NCI-H2196 treated with DMSO at 0.1 percent for 48 hours (cell line): ENCODE measurements around the gene FLCN.
"Not testable (repeated sequence)": the region's sequence is repeated elsewhere in the genome, so short reads cannot be mapped to it uniquely, and the experiment has no call there.

Source experiments
- DNase-seq: peaks from one replicate; lab custom pipeline; 2025; ENCODE audit not compliant: unreplicated experiment; lab: John Stamatoyannopoulos, UW

The FLCN gene, protein sequence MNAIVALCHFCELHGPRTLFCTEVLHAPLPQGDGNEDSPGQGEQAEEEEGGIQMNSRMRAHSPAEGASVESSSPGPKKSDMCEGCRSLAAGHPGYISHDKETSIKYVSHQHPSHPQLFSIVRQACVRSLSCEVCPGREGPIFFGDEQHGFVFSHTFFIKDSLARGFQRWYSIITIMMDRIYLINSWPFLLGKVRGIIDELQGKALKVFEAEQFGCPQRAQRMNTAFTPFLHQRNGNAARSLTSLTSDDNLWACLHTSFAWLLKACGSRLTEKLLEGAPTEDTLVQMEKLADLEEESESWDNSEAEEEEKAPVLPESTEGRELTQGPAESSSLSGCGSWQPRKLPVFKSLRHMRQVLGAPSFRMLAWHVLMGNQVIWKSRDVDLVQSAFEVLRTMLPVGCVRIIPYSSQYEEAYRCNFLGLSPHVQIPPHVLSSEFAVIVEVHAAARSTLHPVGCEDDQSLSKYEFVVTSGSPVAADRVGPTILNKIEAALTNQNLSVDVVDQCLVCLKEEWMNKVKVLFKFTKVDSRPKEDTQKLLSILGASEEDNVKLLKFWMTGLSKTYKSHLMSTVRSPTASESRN

DNA sequence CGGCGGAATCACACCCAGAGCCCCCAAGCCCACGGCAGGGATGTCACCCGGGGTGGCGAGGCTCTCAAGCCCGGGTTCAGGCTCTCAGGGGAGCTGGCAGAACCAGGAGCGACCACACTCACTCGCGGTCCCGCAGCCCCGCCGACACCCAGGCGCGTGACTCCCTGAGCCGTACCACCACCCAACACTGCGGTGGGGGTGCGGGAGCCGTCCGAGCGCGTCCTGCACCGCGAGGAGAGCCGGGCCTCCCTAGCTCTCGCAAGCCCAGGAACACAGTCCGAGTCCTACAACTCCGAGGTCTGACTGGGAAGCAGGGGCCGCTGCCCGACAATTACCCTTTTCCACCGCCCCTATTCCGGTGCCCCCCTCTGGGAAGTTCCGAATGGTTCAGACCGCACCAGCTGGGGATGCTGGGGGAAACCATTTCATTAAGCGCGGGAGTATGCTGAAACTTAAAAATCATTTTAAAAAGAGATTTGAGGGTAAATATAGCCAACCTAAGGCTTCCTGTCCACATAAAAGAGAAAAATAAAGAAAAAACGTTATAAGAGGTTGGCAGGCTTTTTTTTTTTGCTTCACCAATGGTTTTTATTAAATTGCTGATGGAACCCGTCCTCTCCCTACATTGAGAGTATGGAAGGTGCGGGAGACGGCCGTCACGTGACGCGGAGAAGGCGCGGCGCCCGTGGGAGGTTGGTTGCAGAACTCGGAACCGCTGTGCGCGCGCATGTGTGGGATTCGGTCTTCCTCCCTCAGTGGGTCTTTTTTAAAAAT is at the start of gene FLCN:
Gene FLCN, minus strand, starts transcription at position 143 of the 774 bp plus-strand sequence. CDS start 9,031 bp downstream, outside the sequence.
- peak; percentile 42 for DNase-seq

- no peak for DNase-seq
Measured at GRCh38 chr17:17285951-17286350, 49.0 kb upstream of the FLCN start.

GRCh38 chr17:17280613-17281549 is 43.9 kb upstream of the FLCN start, which contains the start of gene COPS3:
TSS of gene COPS3 (minus strand) at chr17:17281246. CDS start at chr17:17281186, 60 bp downstream.
- DNase-seq: peak; percentile 71

- no peak for DNase-seq
Measured at GRCh38 chr17:17279316-17279715, 42.3 kb upstream of the FLCN start.

- not testable (repeated sequence) for DNase-seq
Measured at GRCh38 chr17:17277431-17277830, 40.5 kb upstream of the FLCN start.

DNA sequence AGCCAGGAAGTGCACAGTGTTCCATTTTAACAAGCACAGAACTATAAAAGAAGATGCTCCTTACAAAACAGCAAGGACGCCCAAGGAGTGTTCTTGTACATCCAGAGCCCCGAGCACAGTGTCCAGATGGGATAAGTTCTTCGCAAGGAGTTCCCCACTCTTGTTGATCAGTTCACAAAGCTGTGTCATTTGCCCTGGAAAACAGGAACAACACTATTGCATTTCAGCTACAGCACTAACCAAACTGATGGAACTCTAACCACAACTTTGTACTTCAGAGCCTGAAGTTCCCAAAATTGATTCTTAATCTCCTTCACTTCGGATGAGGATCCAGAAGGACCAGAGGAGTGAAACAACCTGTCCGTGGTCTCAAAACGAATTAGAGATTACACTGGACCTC is 39.0 kb upstream of the FLCN start:
- DNase-seq: no peak

- no peak for DNase-seq
Measured at GRCh38 chr17:17269926-17270773, 33.2 kb upstream of the FLCN start.

- peak; percentile 10 for DNase-seq
Measured at GRCh38 chr17:17264430-17264829, 27.5 kb upstream of the FLCN start.

DNA sequence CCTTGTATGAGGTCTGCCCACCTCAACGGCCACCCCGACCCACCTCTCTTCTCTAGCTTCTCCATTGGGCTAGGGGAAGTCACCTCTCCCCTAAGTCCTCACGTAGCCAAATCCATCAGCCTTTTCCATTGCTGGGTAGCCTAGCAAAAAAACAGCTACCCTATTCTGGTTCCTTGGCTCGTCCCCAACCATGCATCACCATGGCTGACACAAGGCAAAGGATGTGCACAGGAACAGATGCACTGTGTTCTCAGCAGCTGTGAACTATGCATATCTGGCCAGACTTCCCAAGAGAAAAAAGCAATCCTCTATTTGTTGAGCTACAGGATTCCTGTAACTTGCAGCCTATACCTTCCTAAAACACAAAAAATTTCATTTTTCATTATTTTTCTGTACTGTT is 22.0 kb upstream of the FLCN start:
- no peak for DNase-seq

DNA sequence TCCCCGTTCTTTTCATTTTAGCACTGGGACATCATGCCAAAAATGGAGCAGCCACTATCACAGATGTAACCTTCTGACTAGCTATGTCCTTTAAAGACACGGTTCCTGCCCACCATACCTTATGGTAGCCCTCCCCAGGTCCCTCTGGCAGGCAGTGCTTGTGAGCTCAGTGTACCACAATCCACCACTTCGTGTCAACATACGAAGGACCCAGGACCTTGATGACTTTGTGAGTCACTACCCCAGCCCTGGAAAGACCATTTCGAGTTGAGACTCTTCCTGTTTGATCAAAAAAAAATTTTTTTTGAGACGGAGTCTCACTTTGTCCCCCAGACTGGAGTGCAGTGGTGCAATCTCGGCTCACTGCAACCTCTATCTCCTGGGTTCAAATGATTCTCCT is 21.0 kb upstream of the FLCN start:
- no peak for DNase-seq

- no peak for DNase-seq
Measured at GRCh38 chr17:17256316-17256715, 19.3 kb upstream of the FLCN start.

DNA sequence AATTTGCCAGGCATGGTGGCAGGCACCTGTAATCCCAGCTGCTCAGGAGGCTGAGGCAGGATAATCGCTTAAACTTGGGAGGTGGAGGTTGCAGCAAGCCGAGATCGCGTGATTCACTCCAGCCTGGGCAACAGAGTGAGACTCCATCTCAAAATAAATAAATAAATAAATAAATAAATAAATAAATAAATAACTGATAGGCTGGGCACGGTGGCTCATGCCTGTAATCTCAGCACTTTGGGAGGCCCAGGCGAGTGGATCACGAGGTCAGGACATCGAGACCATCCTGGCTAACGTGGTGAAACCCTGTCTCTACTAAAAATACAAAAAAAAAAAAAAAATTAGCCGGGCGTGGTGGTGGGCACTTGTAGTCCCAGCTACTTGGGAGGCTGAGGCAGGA is 18.7 kb upstream of the FLCN start:
- DNase-seq: not testable (repeated sequence)

DNA sequence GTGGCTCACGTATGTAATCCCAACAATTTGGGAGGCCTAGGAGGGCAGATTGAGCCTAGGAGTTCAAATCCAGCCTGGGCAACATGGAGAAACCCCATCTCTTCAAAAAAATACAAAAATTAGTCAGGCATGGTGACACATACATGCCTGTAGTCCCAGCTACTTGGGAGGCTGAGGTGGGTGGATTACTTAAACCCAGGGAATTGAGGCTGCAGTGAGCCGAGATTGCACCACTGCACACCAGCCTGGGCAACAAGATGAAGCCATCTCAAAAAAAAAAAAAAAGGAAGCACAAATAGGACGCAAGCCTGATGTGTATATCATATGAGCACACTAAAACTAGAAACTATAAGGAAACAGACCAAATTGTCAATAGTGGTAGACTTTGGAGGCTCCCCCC is 17.1 kb upstream of the FLCN start:
- no peak for DNase-seq

DNA sequence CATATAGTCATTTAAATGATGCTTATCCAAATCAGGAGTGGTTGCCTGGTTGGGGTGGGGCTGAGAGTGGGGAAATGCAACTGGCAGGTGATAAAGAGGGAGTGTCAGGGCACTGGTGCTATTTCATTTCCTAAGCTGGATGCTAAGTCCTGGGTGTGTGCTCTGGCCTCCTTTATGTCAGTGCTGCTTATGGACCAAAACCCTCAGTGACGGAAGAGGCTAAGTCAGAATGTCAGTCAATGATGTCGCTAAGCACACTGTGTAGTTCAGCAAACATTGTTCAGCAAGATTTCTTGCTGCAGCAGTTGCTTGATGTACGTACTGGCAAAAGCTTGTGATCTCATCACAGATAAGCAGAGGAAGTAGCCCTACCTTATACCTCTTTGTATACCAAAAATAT is 16.4 kb upstream of the FLCN start:
- no peak for DNase-seq

DNA sequence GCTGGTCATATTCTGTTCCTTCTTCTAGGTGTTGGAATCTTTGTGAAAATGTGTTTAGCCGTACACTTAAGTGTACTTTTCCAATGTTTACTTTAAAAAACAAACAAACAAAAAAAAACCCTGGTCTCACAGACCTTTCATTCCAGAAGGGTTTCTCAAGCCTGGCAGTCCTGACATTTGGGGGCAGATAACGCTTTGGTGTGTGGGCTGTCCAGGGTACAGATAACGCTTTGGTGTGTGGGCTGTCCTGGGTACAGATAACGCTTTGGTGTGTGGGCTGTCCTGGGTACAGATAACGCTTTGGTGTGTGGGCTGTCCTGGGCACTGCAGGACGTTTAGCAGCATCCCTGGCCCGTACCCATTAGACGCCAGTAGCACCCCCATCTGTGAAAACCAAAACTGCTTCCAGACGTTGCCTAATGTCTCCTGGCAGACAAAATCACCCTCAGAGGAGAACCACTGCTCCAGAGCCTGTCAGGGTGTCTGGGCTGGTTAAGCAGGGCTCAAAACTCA is 15.2 kb upstream of the FLCN start:
- no peak for DNase-seq

- DNase-seq: no peak
Measured at GRCh38 chr17:17246879-17247278, 9.9 kb upstream of the FLCN start.

DNA sequence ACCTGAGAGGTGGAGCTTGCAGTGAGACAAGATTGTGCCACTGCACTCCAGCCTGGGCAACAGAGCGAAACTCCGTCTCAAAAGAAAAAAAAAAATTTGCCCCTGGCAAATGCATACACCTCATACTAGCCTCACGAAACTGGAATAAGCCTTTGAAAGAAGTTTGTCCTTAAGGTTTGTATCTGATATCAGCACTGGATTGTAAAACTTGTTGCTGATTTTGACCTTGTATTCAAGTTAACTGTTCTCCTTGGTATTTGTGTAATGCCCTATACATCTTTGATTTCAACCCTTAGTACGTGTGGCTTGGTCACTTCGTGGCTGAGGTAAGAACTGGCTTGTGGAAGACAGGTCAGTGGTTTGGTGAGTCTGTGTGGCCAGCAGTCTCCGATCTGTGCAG is 6.2 kb upstream of the FLCN start:
- DNase-seq: no peak

DNA sequence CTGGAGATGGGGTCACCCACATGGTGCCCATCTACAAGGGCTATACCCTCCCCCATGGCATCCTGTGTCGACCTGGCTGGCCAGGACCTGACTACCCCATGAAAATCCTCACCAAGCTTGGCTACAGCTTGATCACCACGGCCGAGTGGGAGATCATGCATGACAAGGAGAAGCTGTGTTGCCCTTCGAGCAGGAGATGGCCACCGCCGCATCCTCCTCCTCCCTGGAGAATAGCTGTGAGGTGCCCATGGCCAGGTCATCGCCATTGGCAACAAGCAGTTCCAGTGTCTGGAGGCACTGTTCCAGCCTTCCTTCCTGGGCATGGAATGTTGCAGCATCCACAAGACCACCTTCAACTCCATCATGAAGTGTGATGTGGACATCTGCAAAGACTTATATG is 5.3 kb upstream of the FLCN start:
- no peak for DNase-seq

DNA sequence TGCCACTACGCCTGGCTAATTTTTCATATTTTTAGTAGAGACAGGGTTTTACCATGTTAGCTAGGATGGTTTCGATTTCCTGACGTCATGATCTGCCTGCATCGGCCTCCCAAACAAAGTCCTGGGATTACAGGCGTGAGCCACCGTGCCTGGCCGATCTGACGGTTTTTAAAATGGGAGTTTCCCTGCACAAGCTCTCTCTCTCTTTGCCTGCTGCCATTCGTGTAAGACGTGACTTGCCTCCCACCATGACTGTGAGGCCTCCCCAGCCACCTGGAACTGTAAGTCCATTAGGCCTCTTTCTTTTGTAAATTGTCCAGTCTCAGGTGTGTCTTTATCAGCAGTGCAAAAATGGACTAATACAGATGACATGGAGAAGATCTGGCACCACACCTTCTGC is 4.7 kb upstream of the FLCN start:
- DNase-seq: no peak

- DNase-seq: no peak
Measured at GRCh38 chr17:17239832-17240231, 2.9 kb upstream of the FLCN start.
